GM18858 (cell line): Measurements from ENCODE around the gene KLHL1.
"Not testable (repeated sequence)": the region's sequence is repeated elsewhere in the genome, so short reads cannot be mapped to it uniquely, and the experiment has no call there.

Source experiments
- ATAC-seq: cut with Tn5 transposase; IDR thresholded peaks from one replicate; pipeline ENCODE4 v1.9.1; 2021; ENCODE audit not compliant: unreplicated experiment

Gene KLHL1

GRCh38 chr13:70108356-70109105, at the start of gene KLHL1:
Gene KLHL1 (minus strand): TSS chr13:70108452. CDS start chr13:70107699, 753 bp downstream.
- no peak for ATAC-seq

GRCh38 chr13:70142658-70143057, 34.4 kb upstream of the KLHL1 start:
- not testable (repeated sequence) for ATAC-seq

GRCh38 chr13:70128098-70128497, 19.8 kb upstream of the KLHL1 start:
- no peak for ATAC-seq

- ATAC-seq: no peak
Measured at GRCh38 chr13:70125693-70126092, 17.4 kb upstream of the KLHL1 start.

GRCh38 chr13:70117338-70117905, 9.2 kb upstream of the KLHL1 start:
- ATAC-seq: no peak

GRCh38 chr13:70107498-70108281, 562 bp downstream of the KLHL1 start, which contains the start of gene ATXN8OS:
Gene ATXN8OS (plus strand): TSS chr13:70107826.
- no peak for ATAC-seq

- ATAC-seq: no peak
Measured at GRCh38 chr13:70107125-70107497, 1.1 kb downstream of the KLHL1 start.

- ATAC-seq: no peak
Measured at GRCh38 chr13:70104481-70104880, 3.8 kb downstream of the KLHL1 start.

- ATAC-seq: no peak
Measured at GRCh38 chr13:70098669-70099068, 9.6 kb downstream of the KLHL1 start.

- peak; percentile 78 for ATAC-seq
Measured at GRCh38 chr13:70090036-70090723, 18.1 kb downstream of the KLHL1 start.

GRCh38 chr13:70088926-70089325, 19.3 kb downstream of the KLHL1 start:
- ATAC-seq: no peak

- ATAC-seq: no peak
Measured at GRCh38 chr13:70087247-70087646, 21.0 kb downstream of the KLHL1 start.

- no peak for ATAC-seq
Measured at GRCh38 chr13:70080012-70080411, 28.2 kb downstream of the KLHL1 start.

- no peak for ATAC-seq
Measured at GRCh38 chr13:70054572-70054971, 53.7 kb downstream of the KLHL1 start.

- no peak for ATAC-seq
Measured at GRCh38 chr13:70051531-70051930, 56.7 kb downstream of the KLHL1 start.

- peak; percentile 85 for ATAC-seq
Measured at GRCh38 chr13:70043685-70044084, 64.6 kb downstream of the KLHL1 start.

GRCh38 chr13:70042193-70042592, 66.1 kb downstream of the KLHL1 start:
- ATAC-seq: peak; percentile 55

GRCh38 chr13:70034286-70034685, 74.0 kb downstream of the KLHL1 start:
- no peak for ATAC-seq

- no peak for ATAC-seq
Measured at GRCh38 chr13:70027551-70027950, 80.7 kb downstream of the KLHL1 start.

- no peak for ATAC-seq
Measured at GRCh38 chr13:70023516-70023915, 84.7 kb downstream of the KLHL1 start.

GRCh38 chr13:70022646-70023045, 85.6 kb downstream of the KLHL1 start:
- ATAC-seq: no peak
